ENCODE results near the gene SAYSD1. TPM values are rescaled to one million over a fixed set of nuclear protein-coding genes. Genes with fewer than 3 reads are reported as not detected.
A peak's percentile ranks its signal among the peaks of the same experiment; 100 is the strongest.
"Not testable (repeated sequence)": the region's sequence is repeated elsewhere in the genome, so short reads cannot be mapped to it uniquely, and the experiment has no call there.

Gene SAYSD1, protein sequence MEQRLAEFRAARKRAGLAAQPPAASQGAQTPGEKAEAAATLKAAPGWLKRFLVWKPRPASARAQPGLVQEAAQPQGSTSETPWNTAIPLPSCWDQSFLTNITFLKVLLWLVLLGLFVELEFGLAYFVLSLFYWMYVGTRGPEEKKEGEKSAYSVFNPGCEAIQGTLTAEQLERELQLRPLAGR
- 9.4 and 10.4 TPM in 2 replicates for total RNA-seq

DNA sequence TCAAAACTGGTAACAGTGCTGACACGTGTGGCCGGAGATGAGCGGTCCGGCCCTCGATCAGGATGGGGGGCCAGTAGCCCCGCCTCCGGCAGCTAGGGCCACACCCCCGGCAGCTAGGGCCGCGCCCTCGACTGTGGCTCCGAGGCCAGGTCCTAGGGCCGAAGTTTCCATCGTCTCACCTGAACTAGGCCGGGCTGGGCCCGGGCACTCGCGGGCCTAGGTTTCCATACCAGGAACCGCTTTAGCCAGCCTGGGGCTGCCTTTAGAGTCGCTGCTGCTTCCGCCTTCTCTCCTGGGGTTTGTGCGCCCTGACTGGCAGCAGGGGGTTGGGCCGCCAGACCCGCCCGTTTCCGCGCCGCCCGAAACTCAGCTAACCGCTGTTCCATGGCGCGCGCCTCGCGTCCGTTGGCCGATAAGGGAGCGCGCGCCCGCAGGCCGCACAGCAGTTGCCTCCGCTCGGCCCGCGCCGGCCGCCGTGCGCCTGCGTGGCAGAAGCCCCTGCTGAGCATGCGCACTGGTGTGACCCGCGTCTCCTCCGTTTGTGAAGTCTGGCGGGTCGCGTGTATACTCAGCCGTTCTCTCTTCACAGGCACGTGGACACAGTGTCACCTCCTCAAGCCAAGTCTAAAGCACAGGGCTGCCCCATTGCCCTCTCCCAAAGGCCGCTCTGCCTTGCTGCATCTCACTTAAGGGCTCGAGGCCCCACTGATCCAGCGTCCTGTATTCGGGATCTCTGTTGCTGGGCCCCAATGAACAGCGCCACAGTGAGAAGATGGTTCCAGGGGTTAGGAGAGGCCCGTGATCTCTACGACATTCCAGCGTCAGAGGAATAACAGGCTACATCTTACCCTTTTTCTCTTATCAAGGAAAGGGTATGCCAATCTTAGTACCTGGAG is at the start of gene SAYSD1:
TSS of gene SAYSD1 (minus strand) at position 483 of the 896 bp plus-strand sequence. CDS start at position 386, 97 bp downstream.
- peak; percentile 66 for DNase-seq (ENCODE audit: low read depth, low spot score)

DNA sequence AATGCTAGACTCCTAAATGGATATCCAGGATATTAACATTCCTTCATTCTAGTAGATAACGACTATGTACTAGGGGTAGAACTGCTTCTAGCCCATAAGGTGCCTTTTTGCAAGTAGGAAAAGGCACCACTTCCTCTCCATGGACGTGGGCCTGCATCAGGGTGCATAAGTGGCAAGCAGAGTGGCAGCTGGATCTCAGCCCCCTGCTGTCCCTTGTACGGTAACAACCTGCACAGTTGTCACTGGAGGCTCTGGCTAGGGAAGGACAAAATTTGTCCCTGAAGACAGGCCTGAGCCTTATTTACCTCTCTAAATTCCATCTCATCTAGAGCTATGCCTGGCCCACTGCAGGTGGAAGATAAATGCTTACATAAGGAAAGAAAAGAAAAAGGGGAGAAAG is 42.5 kb upstream of the SAYSD1 start:
- no peak for DNase-seq (ENCODE audit: low read depth, low spot score)

GRCh38 chr6:39156801-39157200 is 41.8 kb upstream of the SAYSD1 start:
- no peak for DNase-seq (ENCODE audit: low read depth, low spot score)

- no peak for DNase-seq (ENCODE audit: low read depth, low spot score)
Measured at GRCh38 chr6:39154705-39155104, 39.7 kb upstream of the SAYSD1 start.

DNA sequence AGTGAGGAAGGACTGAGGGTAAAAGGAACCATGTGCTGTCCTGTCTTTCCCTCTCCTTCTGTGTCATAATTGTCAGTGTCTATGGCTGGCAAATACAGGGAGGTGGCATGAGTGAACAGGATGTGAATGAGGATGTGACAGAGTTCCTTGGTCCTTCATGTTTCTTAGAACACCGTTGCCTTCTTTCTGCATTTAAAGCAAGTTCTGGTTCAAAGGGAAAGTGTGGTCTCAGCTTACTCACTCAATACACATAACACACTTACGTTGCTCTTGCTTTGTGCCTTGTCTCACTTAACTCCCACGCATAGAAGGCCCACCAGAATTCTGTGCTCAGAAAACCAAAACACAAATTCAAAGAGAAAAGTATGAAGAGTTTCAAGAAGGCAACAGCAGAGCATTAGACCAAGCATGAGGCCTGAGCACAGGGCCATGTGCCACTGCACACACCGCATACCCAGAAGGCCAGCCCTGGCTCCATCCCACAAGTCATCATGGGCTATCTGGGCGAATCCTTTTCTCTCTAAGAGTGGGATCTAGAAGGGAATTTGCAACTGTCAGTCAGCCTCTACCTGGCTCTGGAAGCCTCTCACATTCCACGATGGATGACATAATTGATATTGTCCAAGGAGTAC is 38.9 kb upstream of the SAYSD1 start:
- DNase-seq (ENCODE audit: low read depth, low spot score), result no peak

- no peak for DNase-seq (ENCODE audit: low read depth, low spot score)
Measured at GRCh38 chr6:39152262-39152661, 37.3 kb upstream of the SAYSD1 start.

- DNase-seq (ENCODE audit: low read depth, low spot score), result no peak
Measured at GRCh38 chr6:39151211-39151610, 36.2 kb upstream of the SAYSD1 start.

DNA sequence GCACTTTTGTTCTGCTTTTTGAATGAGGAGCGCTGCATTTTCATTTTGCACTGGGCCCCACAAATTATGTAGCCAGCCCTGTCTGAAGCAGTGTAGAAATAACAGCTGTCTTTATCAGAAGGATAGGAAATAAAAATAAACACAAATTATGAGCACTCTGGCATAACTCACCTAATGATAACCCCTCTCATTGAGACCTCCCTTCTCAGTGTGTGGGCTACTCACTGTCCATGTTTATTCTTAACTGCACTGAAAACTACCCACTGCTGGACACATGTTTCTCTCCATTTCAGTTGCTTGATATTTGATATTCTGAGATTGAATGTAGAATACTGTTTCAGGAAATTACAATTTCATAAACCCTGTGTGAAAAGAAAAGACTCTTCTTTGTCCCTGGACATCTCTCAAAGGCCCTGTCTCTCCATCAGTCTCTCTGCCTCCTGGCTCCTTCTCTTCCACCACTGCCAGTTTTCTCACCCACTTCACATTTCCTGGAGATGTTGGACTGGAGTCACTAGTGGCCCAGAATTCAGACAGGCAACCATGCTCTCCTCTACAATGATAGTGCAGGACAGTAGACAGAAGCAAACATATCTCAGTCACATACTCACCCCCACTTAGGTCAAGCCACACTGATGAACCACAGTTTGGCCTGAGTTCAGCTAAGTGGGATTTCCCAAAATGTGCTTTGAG is 29.6 kb upstream of the SAYSD1 start:
- DNase-seq (ENCODE audit: low read depth, low spot score), result no peak

GRCh38 chr6:39143238-39143930 is 28.4 kb upstream of the SAYSD1 start:
- no peak for DNase-seq (ENCODE audit: low read depth, low spot score)

GRCh38 chr6:39140556-39141167 is 25.7 kb upstream of the SAYSD1 start:
- no peak for DNase-seq (ENCODE audit: low read depth, low spot score)

GRCh38 chr6:39137245-39137644 is 22.3 kb upstream of the SAYSD1 start:
- DNase-seq (ENCODE audit: low read depth, low spot score), result no peak

- not testable (repeated sequence) for DNase-seq (ENCODE audit: low read depth, low spot score)
Measured at GRCh38 chr6:39136207-39136606, 21.2 kb upstream of the SAYSD1 start.

DNA sequence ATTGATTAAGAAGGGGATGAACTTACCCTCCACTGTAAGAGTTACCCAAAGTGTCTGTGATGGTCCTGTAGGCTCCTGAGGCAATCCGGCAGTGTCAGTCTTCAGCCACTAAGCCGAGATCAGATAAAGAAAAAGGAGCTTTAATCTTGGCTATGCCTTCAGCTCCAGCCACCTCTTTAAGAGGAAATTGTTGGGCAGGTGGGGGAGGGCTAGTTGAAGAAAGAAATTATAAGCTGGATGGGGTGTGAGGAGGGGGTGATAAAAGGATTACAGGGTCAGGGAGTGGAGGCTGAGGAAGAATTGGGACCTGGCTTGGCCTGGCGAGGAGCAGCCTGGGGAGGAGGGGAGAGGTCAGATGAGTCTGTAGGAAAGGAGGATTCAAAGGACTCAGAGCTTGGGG is 19.8 kb upstream of the SAYSD1 start:
- DNase-seq (ENCODE audit: low read depth, low spot score), result not testable (repeated sequence)

DNA sequence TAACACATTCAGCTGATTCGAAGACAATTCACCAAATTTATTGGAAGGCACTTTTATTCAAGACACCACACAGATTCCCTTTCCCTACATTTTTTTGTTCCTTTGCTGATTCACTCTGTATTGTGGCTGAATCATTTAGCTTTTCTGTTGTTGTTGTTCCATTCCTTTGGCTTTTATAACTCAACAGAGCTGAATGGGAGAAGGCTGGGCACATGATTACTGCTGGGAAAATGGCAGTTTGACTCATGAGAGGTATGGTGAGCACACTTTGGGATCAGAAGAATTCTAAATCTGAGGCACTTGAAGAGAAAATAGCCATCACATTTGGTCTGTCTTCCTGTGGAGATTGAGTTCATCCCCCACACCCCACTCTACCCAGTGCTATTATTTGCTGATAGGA is 15.7 kb upstream of the SAYSD1 start:
- DNase-seq (ENCODE audit: low read depth, low spot score), result no peak

- no peak for DNase-seq (ENCODE audit: low read depth, low spot score)
Measured at GRCh38 chr6:39128832-39129231, 13.8 kb upstream of the SAYSD1 start.

DNA sequence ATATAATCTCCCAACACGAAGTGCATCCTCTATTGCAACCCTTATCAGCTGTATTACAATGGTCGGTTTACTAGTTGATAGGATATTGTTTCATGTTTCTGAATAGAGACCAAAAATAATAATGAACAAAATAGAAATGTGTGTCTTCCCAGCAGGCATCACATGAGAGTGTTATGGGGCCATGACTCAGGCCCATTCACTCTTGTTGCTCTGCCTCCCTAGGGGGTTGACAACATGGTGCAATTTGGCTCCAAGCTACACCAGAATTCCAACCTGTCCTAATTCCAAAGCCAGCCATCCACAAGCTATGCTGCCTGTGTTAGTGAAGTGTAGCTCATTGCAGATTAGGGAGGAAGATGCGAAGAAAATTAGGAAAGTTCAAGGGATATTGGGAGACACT is 13.1 kb upstream of the SAYSD1 start:
- DNase-seq (ENCODE audit: low read depth, low spot score), result no peak

GRCh38 chr6:39124114-39124513 is 9.1 kb upstream of the SAYSD1 start:
- DNase-seq (ENCODE audit: low read depth, low spot score), result no peak

DNA sequence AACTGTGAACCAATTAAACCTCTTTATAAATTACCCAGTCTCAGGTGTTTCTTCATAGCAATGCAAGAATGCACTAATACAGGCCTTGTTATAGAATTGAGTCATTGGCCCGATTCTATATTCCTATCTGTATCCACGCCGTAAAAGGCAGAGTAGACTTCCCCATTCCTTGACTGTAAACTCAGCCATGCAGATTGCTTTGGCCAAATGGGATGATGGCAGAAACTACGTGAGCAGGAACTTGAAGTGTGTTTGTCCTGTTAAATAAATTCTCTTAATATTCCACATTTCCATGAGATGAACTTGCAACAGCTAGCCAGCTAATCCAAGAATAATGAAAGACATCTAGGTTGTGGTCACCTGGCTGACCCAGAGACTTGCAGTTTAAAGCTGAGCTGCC is 3.9 kb upstream of the SAYSD1 start:
- no peak for DNase-seq (ENCODE audit: low read depth, low spot score)

DNA sequence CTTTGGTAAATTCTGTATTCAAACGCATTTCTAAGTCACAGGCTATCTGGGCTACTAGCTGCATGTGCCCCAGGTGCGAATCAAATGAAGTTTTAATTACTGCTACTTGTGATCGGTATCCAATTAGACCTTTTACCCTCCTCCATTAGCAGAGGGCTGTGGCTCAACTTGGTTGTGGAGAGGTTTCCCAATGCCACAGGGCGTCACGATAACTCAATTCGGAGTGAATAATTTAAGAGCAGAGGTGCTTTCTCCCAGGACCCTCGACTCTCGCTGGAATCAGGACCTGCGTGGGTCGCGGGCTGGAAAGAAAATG is 640 bp downstream of the SAYSD1 start:
- no peak for DNase-seq (ENCODE audit: low read depth, low spot score)

GRCh38 chr6:39113788-39114187 is 1.2 kb downstream of the SAYSD1 start:
- DNase-seq (ENCODE audit: low read depth, low spot score), result no peak

DNA sequence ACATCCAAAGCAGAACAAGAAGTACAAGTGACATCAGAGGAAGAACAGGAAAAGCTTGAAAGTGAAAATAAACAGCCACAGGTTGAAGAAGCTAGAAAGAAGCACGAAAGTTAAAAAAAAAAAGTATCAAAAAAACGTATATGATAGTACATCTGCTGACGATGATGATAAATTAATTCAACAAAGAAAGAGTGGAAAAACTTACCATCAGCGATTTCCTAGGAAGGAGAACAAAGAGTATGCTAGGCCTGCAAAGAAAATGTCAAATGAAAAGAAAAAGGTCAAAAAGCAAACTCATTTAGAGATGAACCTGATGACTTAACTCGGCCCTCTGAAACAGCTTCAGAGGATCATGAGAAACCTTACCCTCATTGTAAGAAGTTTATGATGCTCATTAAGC is 3.7 kb downstream of the SAYSD1 start:
- no peak for DNase-seq (ENCODE audit: low read depth, low spot score)
